ENCODE results near the gene LIPC. TPM values are rescaled to one million over a fixed set of nuclear protein-coding genes. Genes with fewer than 3 reads are reported as not detected.

LIPC gene
- total RNA-seq, 1 experiment from 2014 or later, result not detected

DNA sequence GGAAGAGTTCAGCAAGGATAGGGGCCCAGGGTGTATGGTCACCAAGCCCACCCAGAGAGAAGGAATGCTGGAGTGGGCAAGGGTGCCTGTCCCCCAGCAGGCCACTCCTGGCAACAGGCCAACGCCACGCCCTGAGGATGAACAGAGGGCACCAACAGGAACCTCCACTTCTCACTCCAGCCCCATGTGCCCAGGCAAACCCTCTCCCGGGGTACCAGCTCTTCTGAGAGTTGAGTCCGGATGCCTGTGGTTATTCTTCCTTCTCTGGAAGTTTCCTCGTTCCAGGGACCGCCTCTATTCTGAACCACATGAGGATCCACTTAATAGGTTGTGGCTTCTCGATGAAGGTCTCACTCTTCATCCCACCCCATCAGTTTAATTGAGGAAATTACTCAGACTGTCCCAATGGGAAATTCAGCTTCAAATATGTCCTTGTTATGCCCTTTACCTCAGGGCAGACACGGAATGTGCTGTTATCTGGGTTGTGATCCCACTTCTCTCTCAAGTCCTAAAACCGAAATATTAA is 114.3 kb downstream of the LIPC start:
- Histone ChIP-seq H3K9ac (ENCODE audit: low read length) (no peak overlapping the region), H3K9me2 (ENCODE audit: insufficient read depth) (no peaks in the 10 kb centered on the region), H3K4me2 (ENCODE audit: low read length) (peak overlapping the region; percentile 62), H3K27me3 (ENCODE audit: insufficient read depth, low read length) (no peaks in the 10 kb centered on the region), H3K36me3 (ENCODE audit: control insufficient read depth in 1 of 2, insufficient read depth in 2 of 2, low read length in 2 of 2) (no peaks in the 10 kb centered on the region), H3K4me1 (ENCODE audit: control insufficient read depth in 1 of 2, insufficient read depth in 2 of 2, low read length in 2 of 2) (peaks cover 18 to 25% of the 10 kb centered on the region in 2 experiments), H3K79me2 (ENCODE audit: insufficient read depth, low read length) (no peaks in the 10 kb centered on the region), H2AFZ (ENCODE audit: low read depth, low read length, poor library complexity, severe bottlenecking) (no peak overlapping the region), H3K4me3 (replicated peaks in 1 of 2; ENCODE audit: low read depth in 1 of 2, low read length in 2 of 2) (no peak overlapping the region), H4K20me1 (ENCODE audit: insufficient read depth) (no peaks in the 10 kb centered on the region), H3K9me3 (ENCODE audit: control insufficient read depth in 1 of 2, insufficient read depth in 1 of 2, low read depth in 1 of 2, low read length in 2 of 2) (no peaks in the 10 kb centered on the region), H3K27ac (ENCODE audit: low read depth, low read length) (no peak overlapping the region; the same call in 1 of the 2 replicates)
- ATAC-seq (no peak), DNase-seq (ENCODE audit: low read depth, low spot score) (no peak)
- intact Hi-C loops (cut with micrococcal nuclease), result no loop called here
- ChIA-PET RAD21 (ENCODE audit: low non-redundant PET in 1 of 2, low total read pairs in 2 of 2, uncharacterized antibody in 2 of 2, unreplicated experiment in 2 of 2) (no interaction called here), POLR2A (no interaction called here), CTCF (no interaction called here)
- no TSS peak for BruUV-seq (replicated peaks)
- no peak for TF ChIP-seq RAD21 (IDR thresholded peaks at IDR 0.05; ENCODE audit: low read depth)
- TF ChIP-seq EGR1 (IDR thresholded peaks at IDR 0.05; ENCODE audit: low read depth), result no peak
- TF ChIP-seq POLR2AphosphoS5 (IDR thresholded peaks at IDR 0.05; ENCODE audit: low read depth, low read length), result no peak
- TF ChIP-seq SIN3A (IDR thresholded peaks at IDR 0.05; ENCODE audit: low read depth), result no peak
- TF ChIP-seq ZNF274 (IDR thresholded peaks at IDR 0.05; ENCODE audit: low read depth, low read length), result no peak

- ChIA-PET CTCF (interaction anchor here (1.0 kb wide), 1 partner anchor 9 kb away, joined by 4 read pairs; no protein-coding TSS in a partner anchor), RAD21 (ENCODE audit: low non-redundant PET in 1 of 2, low total read pairs in 2 of 2, uncharacterized antibody in 2 of 2, unreplicated experiment in 2 of 2) (interaction anchor here in 1 of 2 experiments (0.5 kb wide), 1 partner anchor 34 kb away, joined by 4 read pairs; no protein-coding TSS in a partner anchor), POLR2A (interaction anchor here (0.6 kb wide), 1 partner anchor 435 kb away, joined by 4 read pairs; no protein-coding TSS in a partner anchor)
- Histone ChIP-seq H3K9me3 (ENCODE audit: control insufficient read depth in 1 of 2, insufficient read depth in 1 of 2, low read depth in 1 of 2, low read length in 2 of 2) (no peaks in the 10 kb centered on the region), H2AFZ (ENCODE audit: low read depth, low read length, poor library complexity, severe bottlenecking) (peak overlapping the region; percentile 43), H3K27ac (ENCODE audit: low read depth, low read length) (peak overlapping the region; percentile 58), H3K4me1 (ENCODE audit: control insufficient read depth in 1 of 2, insufficient read depth in 2 of 2, low read length in 2 of 2) (peaks cover 20 to 30% of the 10 kb centered on the region in 2 experiments), H3K4me2 (ENCODE audit: low read length) (peak overlapping the region; percentile 62), H3K79me2 (ENCODE audit: insufficient read depth, low read length) (no peaks in the 10 kb centered on the region), H3K36me3 (ENCODE audit: control insufficient read depth in 1 of 2, insufficient read depth in 2 of 2, low read length in 2 of 2) (no peaks in the 10 kb centered on the region), H3K9ac (ENCODE audit: low read length) (no peak overlapping the region), H3K27me3 (ENCODE audit: insufficient read depth, low read length) (no peaks in the 10 kb centered on the region), H3K9me2 (ENCODE audit: insufficient read depth) (no peaks in the 10 kb centered on the region), H3K4me3 (replicated peaks in 1 of 2; ENCODE audit: low read depth in 1 of 2, low read length in 2 of 2) (peak overlapping the region in 1 of 2 experiments; percentile 28; a peak in 2 of 4 replicates), H4K20me1 (ENCODE audit: insufficient read depth) (no peaks in the 10 kb centered on the region)
- intact Hi-C loops (cut with micrococcal nuclease), result no loop called here
- peak; percentile 95 for ATAC-seq
- DNase-seq (ENCODE audit: low read depth, low spot score), result peak; percentile 76
- TF ChIP-seq CBX3 (IDR thresholded peaks at IDR 0.05; ENCODE audit: low read depth) (peak; percentile 76; the same call in 1 of the 2 replicates), SIN3A (IDR thresholded peaks at IDR 0.05; ENCODE audit: low read depth) (no peak), FOSL1 (IDR thresholded peaks at IDR 0.05; ENCODE audit: low read depth) (peak; percentile 71), JUND (IDR thresholded peaks at IDR 0.05) (peak; percentile 73), TCF7L2 (IDR thresholded peaks at IDR 0.05; ENCODE audit: borderline replicate concordance, extremely low read depth, insufficient read depth, insufficient read length) (peak; percentile 36), EGR1 (IDR thresholded peaks at IDR 0.05; ENCODE audit: low read depth) (no peak), SP1 (IDR thresholded peaks at IDR 0.05; ENCODE audit: low read depth) (peak; percentile 53), POLR2AphosphoS5 (IDR thresholded peaks at IDR 0.05; ENCODE audit: low read depth, low read length) (peak; percentile 32; the same call in 1 of the 2 replicates), MAX (IDR thresholded peaks at IDR 0.05) (0 out of 2 replicates have a peak, but pooled peaks have one; percentile 45), ZNF274 (IDR thresholded peaks at IDR 0.05; ENCODE audit: low read depth, low read length) (no peak)
- BruUV-seq (replicated peaks), result no TSS peak
Observed at GRCh38 chr15:58546635-58547627, 115.1 kb downstream of the LIPC start.
